Esophagus muscularis mucosa (tissue), 3 donors: ENCODE results near the gene MRAP2.

Experiments used
- CTCF ChIP-seq, 3 experiments: fragments of 200-600 bp in 2 of 3; fragments of 450-650 bp in 1 of 3; sonication (generic) in 2 of 3; IDR thresholded peaks; one replicate each; pipeline ENCODE4 v1.5.1; 2017 to 2019; ENCODE audit warnings: antibody characterized with exemption in 3 of 3, mild to moderate bottlenecking in 2 of 3, moderate library complexity in 1 of 3
- POLR2A ChIP-seq: fragments of 450-650 bp; IDR thresholded peaks from one replicate; pipeline ENCODE4 v1.6.1; 2017; ENCODE audit warnings: antibody characterized with exemption, moderate library complexity, mild to moderate bottlenecking, low read depth

- TF ChIP-seq CTCF (IDR thresholded peaks at IDR 0.05) (no peak), POLR2A (no peak)
Measured at GRCh38 chr6:84137051-84137375, 103.4 kb downstream of the MRAP2 start.
